DND-41 (cell line): ENCODE results near the gene PIK3R3.

Source experiments
- ATAC-seq: fragments of 200-7000 bp; cut with Tn5 transposase; 3 replicates; pipeline ENCODE4 v1.9.1; 2021; ENCODE audit warnings: low read depth; ENCODE audit not compliant: insufficient read depth
- DNase-seq: peaks from one replicate; pipeline ENCODE4 v3.0.0-alpha.2; 2020
- H2AFZ ChIP-seq: 2 replicates; pipeline ENCODE4 v1.6.0; 2012; ENCODE audit warnings: low read depth, low read length
- H3K27ac ChIP-seq: 2 replicates; pipeline ENCODE4 v1.5.1; 2012; ENCODE audit warnings: low read length, inconsistent platforms
- H3K27me3 ChIP-seq: fragments of 200-600 bp; sonication (generic); 2 replicates; pipeline ENCODE4 v1.6.0; 2012; ENCODE audit warnings: low read length, mild to moderate bottlenecking, inconsistent platforms; ENCODE audit not compliant: insufficient read depth, poor library complexity
- H3K36me3 ChIP-seq: 2 replicates; pipeline ENCODE4 v1.5.1; 2012; ENCODE audit warnings: low read length, inconsistent platforms; ENCODE audit not compliant: insufficient read depth
- H3K4me1 ChIP-seq: 2 replicates; pipeline ENCODE4 v1.5.1; 2012; ENCODE audit warnings: mild to moderate bottlenecking, low read length; ENCODE audit not compliant: insufficient read depth
- H3K4me2 ChIP-seq: 2 replicates; pipeline ENCODE4 v1.6.0; 2012; ENCODE audit warnings: mild to moderate bottlenecking, moderate library complexity, low read length, inconsistent platforms; ENCODE audit not compliant: insufficient read depth
- H3K4me3 ChIP-seq, 2 experiments: fragments of 200-600 bp in 1 of 2; shearing (Covaris generic) in 1 of 2; 2 replicates each; pipeline ENCODE4 v1.5.1; 2012 to 2016; ENCODE audit warnings: inconsistent platforms in 2 of 2, low read length in 2 of 2, mild to moderate bottlenecking in 2 of 2, low read depth in 1 of 2, moderate library complexity in 1 of 2
- H3K79me2 ChIP-seq: 2 replicates; pipeline ENCODE4 v1.6.0; 2012; ENCODE audit warnings: low read length, inconsistent platforms; ENCODE audit not compliant: insufficient read depth
- H3K9ac ChIP-seq: 2 replicates; pipeline ENCODE4 v1.6.0; 2012; ENCODE audit warnings: low read depth, mild to moderate bottlenecking, inconsistent platforms, low read length, moderate library complexity
- H3K9me3 ChIP-seq: 2 replicates; pipeline ENCODE4 v1.5.1; 2012; ENCODE audit warnings: low read length, moderate library complexity, mild to moderate bottlenecking, inconsistent platforms; ENCODE audit not compliant: insufficient read depth, severe bottlenecking
- H4K20me1 ChIP-seq: 2 replicates; pipeline ENCODE4 v1.6.0; 2012; ENCODE audit warnings: low read length; ENCODE audit not compliant: insufficient read depth
- EZH2 ChIP-seq: IDR thresholded peaks from 3 replicates; pipeline ENCODE4 v1.6.1; 2012; ENCODE audit warnings: borderline replicate concordance, low read depth, mild to moderate bottlenecking, moderate library complexity, low read length, inconsistent platforms; ENCODE audit not compliant: severe bottlenecking
- TF ChIP-seq, protein P1 (sequence below): IDR thresholded peaks from 2 replicates; pipeline ENCODE4 v1.5.1; 2012; ENCODE audit warnings: borderline replicate concordance, low read length, moderate library complexity, mild to moderate bottlenecking; ENCODE audit not compliant: poor library complexity, severe bottlenecking; ENCODE audit errors: extremely low read depth

The PIK3R3 gene

DNA sequence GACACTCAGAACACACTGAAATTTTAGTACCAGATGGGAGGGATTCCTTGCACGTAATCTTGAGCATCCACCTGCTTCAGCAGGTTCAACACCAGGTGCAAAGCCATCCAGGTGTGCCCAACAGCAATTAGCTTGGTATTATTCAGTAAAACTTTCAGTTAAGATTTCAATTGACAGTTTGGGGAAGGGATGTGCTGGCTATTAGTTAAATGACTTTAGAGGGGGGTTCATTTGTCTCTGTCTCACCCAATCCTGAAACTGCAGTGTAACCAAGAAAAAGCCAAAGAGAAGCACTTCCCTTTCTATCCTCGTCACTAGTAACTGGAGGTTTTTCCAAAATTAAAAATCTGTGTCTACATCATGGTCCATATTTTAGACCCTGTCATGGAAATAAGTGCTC is 90.9 kb downstream of the PIK3R3 start:
- Histone ChIP-seq H2AFZ (no peak overlapping the region), H3K4me3 (no peak overlapping the region), H3K36me3 (peaks cover 71% of the 10 kb centered on the region), H3K9me3 (no peaks in the 10 kb centered on the region), H3K27ac (no peak overlapping the region), H3K27me3 (no peaks in the 10 kb centered on the region), H3K79me2 (no peaks in the 10 kb centered on the region), H3K4me1 (no peaks in the 10 kb centered on the region), H3K4me2 (no peak overlapping the region), H3K9ac (no peak overlapping the region), H4K20me1 (no peaks in the 10 kb centered on the region)
- ATAC-seq, result no peak
- TF ChIP-seq, protein P1, sequence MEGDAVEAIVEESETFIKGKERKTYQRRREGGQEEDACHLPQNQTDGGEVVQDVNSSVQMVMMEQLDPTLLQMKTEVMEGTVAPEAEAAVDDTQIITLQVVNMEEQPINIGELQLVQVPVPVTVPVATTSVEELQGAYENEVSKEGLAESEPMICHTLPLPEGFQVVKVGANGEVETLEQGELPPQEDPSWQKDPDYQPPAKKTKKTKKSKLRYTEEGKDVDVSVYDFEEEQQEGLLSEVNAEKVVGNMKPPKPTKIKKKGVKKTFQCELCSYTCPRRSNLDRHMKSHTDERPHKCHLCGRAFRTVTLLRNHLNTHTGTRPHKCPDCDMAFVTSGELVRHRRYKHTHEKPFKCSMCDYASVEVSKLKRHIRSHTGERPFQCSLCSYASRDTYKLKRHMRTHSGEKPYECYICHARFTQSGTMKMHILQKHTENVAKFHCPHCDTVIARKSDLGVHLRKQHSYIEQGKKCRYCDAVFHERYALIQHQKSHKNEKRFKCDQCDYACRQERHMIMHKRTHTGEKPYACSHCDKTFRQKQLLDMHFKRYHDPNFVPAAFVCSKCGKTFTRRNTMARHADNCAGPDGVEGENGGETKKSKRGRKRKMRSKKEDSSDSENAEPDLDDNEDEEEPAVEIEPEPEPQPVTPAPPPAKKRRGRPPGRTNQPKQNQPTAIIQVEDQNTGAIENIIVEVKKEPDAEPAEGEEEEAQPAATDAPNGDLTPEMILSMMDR, result no peak
- TF ChIP-seq EZH2, result no peak
- no peak for DNase-seq

DNA sequence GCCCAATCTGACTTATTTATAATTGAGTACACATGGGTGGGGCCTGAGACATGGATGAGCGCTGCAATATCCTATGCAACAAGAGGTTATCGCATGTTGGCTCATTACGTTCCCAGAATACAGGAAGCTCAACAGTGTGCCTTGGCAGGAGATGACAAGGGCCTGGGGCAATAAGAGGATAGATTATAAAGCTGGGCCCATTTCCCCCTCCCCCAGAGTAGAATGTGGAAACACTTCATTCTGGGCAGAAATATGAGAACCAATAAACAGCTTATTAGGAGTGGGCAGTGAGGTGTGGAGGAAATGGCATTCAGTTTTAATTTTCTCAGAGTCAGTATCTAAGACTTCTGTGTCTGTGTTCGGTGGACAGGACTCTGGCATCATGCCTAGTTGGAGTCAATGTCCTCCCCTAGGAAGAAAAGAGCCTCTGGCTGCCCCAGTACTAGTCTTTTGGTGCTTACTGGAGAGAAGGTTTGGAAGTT is 92.8 kb downstream of the PIK3R3 start:
- H3K36me3 ChIP-seq, result peaks cover 64% of the 10 kb centered on the region

DNA sequence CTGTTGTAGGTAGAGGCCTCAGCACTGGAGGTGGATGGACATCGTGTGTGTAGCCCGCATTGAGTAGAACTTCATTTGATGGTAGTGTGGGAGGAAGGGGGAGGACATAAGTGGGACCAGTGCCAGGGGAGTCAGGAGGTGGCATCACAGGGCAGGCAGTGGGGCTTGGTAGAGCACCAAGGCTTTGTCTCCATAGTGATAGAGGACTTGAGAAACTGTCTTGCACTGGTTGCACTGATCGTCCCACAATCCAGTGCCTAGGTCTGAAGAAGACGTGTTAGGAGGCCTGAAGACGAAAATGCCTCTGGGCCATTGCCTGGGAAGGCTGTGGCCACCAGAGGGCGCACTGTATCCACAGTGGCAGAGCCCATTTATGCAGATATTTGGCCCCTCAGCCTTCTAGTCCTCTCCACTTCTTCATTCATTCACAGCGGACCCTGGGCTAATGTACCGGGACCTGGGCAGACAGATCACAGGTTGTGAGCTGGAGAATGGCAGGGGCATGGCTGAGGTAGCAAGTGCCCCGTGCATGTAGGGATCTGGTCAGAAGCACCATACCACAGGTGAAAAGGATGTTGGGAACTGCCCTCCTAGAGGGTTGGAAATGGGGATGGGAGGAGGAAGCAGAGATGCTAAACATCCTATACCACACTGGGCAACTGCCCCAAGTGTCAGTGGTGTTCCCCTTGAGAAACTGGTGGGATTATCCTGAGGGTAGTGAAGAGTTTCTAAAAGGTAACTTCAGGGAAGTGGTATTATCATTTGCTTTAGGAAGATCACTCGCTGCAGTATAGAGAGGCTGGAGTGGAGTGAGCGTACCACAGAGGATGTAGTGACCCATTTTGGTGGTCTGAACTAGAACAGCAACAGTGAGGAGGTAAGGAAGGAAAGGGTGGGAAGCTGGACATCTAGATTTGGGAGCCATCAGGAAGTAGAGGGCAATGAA is 95.3 kb downstream of the PIK3R3 start:
- ATAC-seq (peak; percentile 90), DNase-seq (peak; percentile 82)
- no peaks in the 10 kb centered on the region for H3K4me1 ChIP-seq
- no peak overlapping the region for H2AFZ ChIP-seq
- TF ChIP-seq, protein P1, result peak; percentile 99
- TF ChIP-seq EZH2, result no peak
- H3K79me2 ChIP-seq, result no peaks in the 10 kb centered on the region
- H3K4me2 ChIP-seq, result no peak overlapping the region
- no peaks in the 10 kb centered on the region for H4K20me1 ChIP-seq
- H3K36me3 ChIP-seq, result peaks cover 59% of the 10 kb centered on the region
- no peak overlapping the region for H3K9ac ChIP-seq
- no peak overlapping the region for H3K27ac ChIP-seq
- no peaks in the 10 kb centered on the region for H3K27me3 ChIP-seq
- H3K9me3 ChIP-seq, result no peaks in the 10 kb centered on the region
- H3K4me3 ChIP-seq, result no peak overlapping the region

More for the DNA sequence above, 92.8 kb downstream of the PIK3R3 start:
- TF ChIP-seq EZH2, result no peak
- TF ChIP-seq, protein P1, result no peak
- Histone ChIP-seq H3K79me2 (no peaks in the 10 kb centered on the region), H3K27ac (no peak overlapping the region), H2AFZ (no peak overlapping the region), H3K4me1 (no peaks in the 10 kb centered on the region), H3K27me3 (no peaks in the 10 kb centered on the region), H3K9me3 (no peaks in the 10 kb centered on the region), H3K9ac (no peak overlapping the region), H3K4me2 (no peak overlapping the region), H3K4me3 (no peak overlapping the region), H4K20me1 (no peaks in the 10 kb centered on the region)
- ATAC-seq, result no peak
- DNase-seq, result no peak
